ENCODE data around the gene SOX1. TPM values are rescaled to one million over a fixed set of nuclear protein-coding genes. Genes with fewer than 3 reads are reported as not detected.

The SOX1 gene
- total RNA-seq, 1 donor from 2014 or later = not detected

GRCh38 chr13:112062072-112062567 is 4.8 kb upstream of the SOX1 start:
- TF ChIP-seq CTCF (IDR thresholded peaks at IDR 0.05) = no peak
- intact Hi-C loops (cut with DNase I) = no loop called here
- Histone ChIP-seq H3K9me3 (no peaks in the 10 kb centered on the region), H3K27ac (no peak overlapping the region), H3K4me1 (no peaks in the 10 kb centered on the region), H3K36me3 (no peaks in the 10 kb centered on the region), H3K27me3 (no peaks in the 10 kb centered on the region), H3K4me3 (no peak overlapping the region)
- no peak for DNase-seq (ENCODE audit: low spot score in 2 of 2)

GRCh38 chr13:112062571-112063570 is 4.1 kb upstream of the SOX1 start:
- Histone ChIP-seq H3K27ac (no peak overlapping the region), H3K36me3 (no peaks in the 10 kb centered on the region), H3K9me3 (no peaks in the 10 kb centered on the region), H3K4me3 (peak overlapping the region in 1 of 2 donors; percentile 2), H3K27me3 (no peaks in the 10 kb centered on the region), H3K4me1 (no peaks in the 10 kb centered on the region)
- intact Hi-C loops (cut with DNase I) = no loop called here
- no peak for TF ChIP-seq CTCF (IDR thresholded peaks at IDR 0.05)
- no peak for DNase-seq (ENCODE audit: low spot score in 2 of 2)

GRCh38 chr13:112063807-112064206 is 3.1 kb upstream of the SOX1 start:
- no peaks in the 10 kb centered on the region for H3K4me1 ChIP-seq
- H3K27me3 ChIP-seq = no peaks in the 10 kb centered on the region

GRCh38 chr13:112064222-112064621 is 2.7 kb upstream of the SOX1 start:
- no peaks in the 10 kb centered on the region for H3K4me1 ChIP-seq
- H3K27me3 ChIP-seq = no peaks in the 10 kb centered on the region
- intact Hi-C loops (cut with DNase I) = no loop called here

More at GRCh38 chr13:112063807-112064206, 3.1 kb upstream of the SOX1 start:
- H3K27ac ChIP-seq = no peak overlapping the region
- TF ChIP-seq CTCF (IDR thresholded peaks at IDR 0.05) = no peak
- no peaks in the 10 kb centered on the region for H3K36me3 ChIP-seq
- no peak for DNase-seq (ENCODE audit: low spot score in 2 of 2)
- H3K9me3 ChIP-seq = no peaks in the 10 kb centered on the region
- intact Hi-C loops (cut with DNase I) = no loop called here
- no peak overlapping the region for H3K4me3 ChIP-seq

GRCh38 chr13:112065521-112065866 is 1.5 kb upstream of the SOX1 start:
- Histone ChIP-seq H3K9me3 (no peaks in the 10 kb centered on the region), H3K4me3 (no peak overlapping the region), H3K4me1 (no peaks in the 10 kb centered on the region), H3K36me3 (no peaks in the 10 kb centered on the region), H3K27me3 (no peaks in the 10 kb centered on the region), H3K27ac (no peak overlapping the region)
- no peak for DNase-seq (ENCODE audit: low spot score in 2 of 2)
- TF ChIP-seq CTCF (IDR thresholded peaks at IDR 0.05) = no peak
- intact Hi-C loops (cut with DNase I) = no loop called here

More at GRCh38 chr13:112064222-112064621, 2.7 kb upstream of the SOX1 start:
- Histone ChIP-seq H3K27ac (no peak overlapping the region), H3K36me3 (no peaks in the 10 kb centered on the region), H3K4me3 (no peak overlapping the region), H3K9me3 (no peaks in the 10 kb centered on the region)
- no peak for TF ChIP-seq CTCF (IDR thresholded peaks at IDR 0.05)
- no peak for DNase-seq (ENCODE audit: low spot score in 2 of 2)
